Measurements from ENCODE around the gene CNDP2. TPM values are rescaled to one million over a fixed set of nuclear protein-coding genes. Genes with fewer than 3 reads are reported as not detected.

CNDP2 gene
- total and polyA plus RNA-seq, 2 experiments from 2014 or later, result 95.7 to 135 TPM

GRCh38 chr18:74544898-74545297 is 48.7 kb downstream of the CNDP2 start:
- Histone ChIP-seq H3K9me3 (ENCODE audit: low read depth) (no peaks in the 10 kb centered on the region), H3K36me3 (replicated peaks; ENCODE audit: insufficient read depth, low read depth) (no peaks in the 10 kb centered on the region), H3K27me3 (no peaks in the 10 kb centered on the region), H3K9me2 (replicated peaks; ENCODE audit: insufficient read depth) (no peaks in the 10 kb centered on the region), H3K79me2 (no peaks in the 10 kb centered on the region), H3K27ac (no peak overlapping the region), H2AFZ (no peak overlapping the region), H3K4me2 (no peak overlapping the region), H4K20me1 (ENCODE audit: insufficient read depth, poor library complexity, severe bottlenecking) (no peaks in the 10 kb centered on the region), H3K4me1 (ENCODE audit: insufficient read depth) (peaks cover 2% of the 10 kb centered on the region), H3K4me3 (no peak overlapping the region)
- DNase-seq (ENCODE audit: low spot score), result no peak
- TF ChIP-seq EZH2 (IDR thresholded peaks at IDR 0.05; ENCODE audit: borderline replicate concordance), result no peak
- no peak for TF ChIP-seq EZH2phosphoT487 (IDR thresholded peaks at IDR 0.05; ENCODE audit: low read depth, severe bottlenecking, unreplicated experiment)
- 79% methylated on average over 8 of the region's 8 CpGs for WGBS (ENCODE audit: low lambda C conversion rate, missing lambda C conversion rate)

- H3K27me3 ChIP-seq, result no peaks in the 10 kb centered on the region
- H3K27ac ChIP-seq, result no peak overlapping the region
- TF ChIP-seq CTCF (IDR thresholded peaks at IDR 0.05; ENCODE audit: poor library complexity), result no peak
- TF ChIP-seq EZH2 (IDR thresholded peaks at IDR 0.05; ENCODE audit: borderline replicate concordance), result no peak
- no peak for TF ChIP-seq EZH2phosphoT487 (IDR thresholded peaks at IDR 0.05; ENCODE audit: low read depth, severe bottlenecking, unreplicated experiment)
- 90% methylated on average over 11 of the region's 11 CpGs for WGBS (ENCODE audit: low lambda C conversion rate, missing lambda C conversion rate)
- no peaks in the 10 kb centered on the region for H3K9me2 ChIP-seq (replicated peaks; ENCODE audit: insufficient read depth)
- no peak overlapping the region for H2AFZ ChIP-seq
- no peak overlapping the region for H3K4me3 ChIP-seq
- no peaks in the 10 kb centered on the region for H3K79me2 ChIP-seq
- no peaks in the 10 kb centered on the region for H3K36me3 ChIP-seq (replicated peaks; ENCODE audit: insufficient read depth, low read depth)
- no peak overlapping the region for H3K4me2 ChIP-seq
- H4K20me1 ChIP-seq (ENCODE audit: insufficient read depth, poor library complexity, severe bottlenecking), result no peaks in the 10 kb centered on the region
- H3K9me3 ChIP-seq (ENCODE audit: low read depth), result no peaks in the 10 kb centered on the region
- H3K4me1 ChIP-seq (ENCODE audit: insufficient read depth), result no peaks in the 10 kb centered on the region
- DNase-seq (ENCODE audit: low spot score), result no peak
Observed at GRCh38 chr18:74546007-74546406, 49.8 kb downstream of the CNDP2 start.

- no peak for TF ChIP-seq EZH2 (IDR thresholded peaks at IDR 0.05; ENCODE audit: borderline replicate concordance)
- TF ChIP-seq EZH2phosphoT487 (IDR thresholded peaks at IDR 0.05; ENCODE audit: low read depth, severe bottlenecking, unreplicated experiment), result no peak
- no peak for TF ChIP-seq CTCF (IDR thresholded peaks at IDR 0.05; ENCODE audit: poor library complexity)
- Histone ChIP-seq H3K27ac (no peak overlapping the region), H3K36me3 (replicated peaks; ENCODE audit: insufficient read depth, low read depth) (no peaks in the 10 kb centered on the region), H3K79me2 (no peaks in the 10 kb centered on the region), H3K27me3 (no peaks in the 10 kb centered on the region), H3K4me1 (ENCODE audit: insufficient read depth) (no peaks in the 10 kb centered on the region), H3K9me3 (ENCODE audit: low read depth) (no peaks in the 10 kb centered on the region), H3K9me2 (replicated peaks; ENCODE audit: insufficient read depth) (no peaks in the 10 kb centered on the region), H2AFZ (no peak overlapping the region), H3K4me2 (no peak overlapping the region), H3K4me3 (no peak overlapping the region), H4K20me1 (ENCODE audit: insufficient read depth, poor library complexity, severe bottlenecking) (no peaks in the 10 kb centered on the region)
- DNase-seq (ENCODE audit: low spot score), result no peak
- 76% methylated on average over 9 of the region's 9 CpGs for WGBS (ENCODE audit: low lambda C conversion rate, missing lambda C conversion rate)
Observed at GRCh38 chr18:74546751-74547530, 50.8 kb downstream of the CNDP2 start.

- TF ChIP-seq CTCF (IDR thresholded peaks at IDR 0.05; ENCODE audit: poor library complexity), result no peak
- no peak for TF ChIP-seq EZH2phosphoT487 (IDR thresholded peaks at IDR 0.05; ENCODE audit: low read depth, severe bottlenecking, unreplicated experiment)
- TF ChIP-seq EZH2 (IDR thresholded peaks at IDR 0.05; ENCODE audit: borderline replicate concordance), result no peak
- Histone ChIP-seq H4K20me1 (ENCODE audit: insufficient read depth, poor library complexity, severe bottlenecking) (no peaks in the 10 kb centered on the region), H3K79me2 (no peaks in the 10 kb centered on the region), H3K4me3 (no peak overlapping the region), H3K27me3 (no peaks in the 10 kb centered on the region), H3K9me2 (replicated peaks; ENCODE audit: insufficient read depth) (no peaks in the 10 kb centered on the region), H2AFZ (no peak overlapping the region), H3K4me1 (ENCODE audit: insufficient read depth) (no peaks in the 10 kb centered on the region), H3K36me3 (replicated peaks; ENCODE audit: insufficient read depth, low read depth) (no peaks in the 10 kb centered on the region), H3K9me3 (ENCODE audit: low read depth) (no peaks in the 10 kb centered on the region), H3K4me2 (no peak overlapping the region), H3K27ac (no peak overlapping the region)
- no peak for DNase-seq (ENCODE audit: low spot score)
- over 99% methylated on average over 7 of the region's 7 CpGs for WGBS (ENCODE audit: low lambda C conversion rate, missing lambda C conversion rate)
Observed at GRCh38 chr18:74547860-74548259, 51.7 kb downstream of the CNDP2 start.

All from hepatocyte (in vitro differentiated cells).